ENCODE data around the gene EIF4B. TPM values are rescaled to one million over a fixed set of nuclear protein-coding genes. Genes with fewer than 3 reads are reported as not detected.

The EIF4B gene
- total RNA-seq, 1 donor from 2014 or later: 629 TPM

DNA sequence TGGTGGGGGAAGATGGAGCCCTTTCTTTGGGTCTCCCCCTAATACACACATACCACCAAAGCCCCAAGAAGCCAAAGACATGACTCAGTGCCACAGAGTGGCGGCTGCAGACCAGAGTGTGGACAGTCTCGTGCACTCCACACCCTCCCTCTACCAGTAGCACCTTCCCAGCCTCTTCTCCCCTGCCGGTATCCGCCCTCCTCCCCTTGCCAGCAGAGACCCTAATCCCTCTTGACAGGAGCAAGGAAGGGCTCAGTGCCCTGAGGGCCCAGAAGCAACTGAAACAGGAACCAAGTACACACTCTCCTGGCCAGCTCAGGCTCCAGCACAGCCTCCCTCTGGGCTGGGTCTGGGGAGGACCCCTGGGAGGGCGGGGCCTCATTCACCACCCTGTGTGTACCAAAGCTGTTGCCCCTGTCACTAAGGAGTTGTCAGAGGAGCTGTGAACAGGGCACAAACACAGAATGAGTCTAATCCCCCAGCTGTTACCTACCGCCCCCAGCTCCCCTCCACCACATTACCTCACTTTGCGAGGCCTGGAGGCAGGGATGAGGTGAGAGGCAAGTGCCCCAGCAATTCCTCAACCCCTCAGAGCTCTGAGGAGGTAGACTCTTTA, 64.7 kb downstream of the EIF4B start:
- no peak for TF ChIP-seq CTCF (IDR thresholded peaks at IDR 0.05; ENCODE audit: unreplicated experiment)
- peak overlapping the region; percentile 54 for H3K27ac Mint-ChIP-seq (ENCODE audit: unreplicated experiment)
- no peaks in the 10 kb centered on the region for H3K9me3 Mint-ChIP-seq (ENCODE audit: unreplicated experiment)
- no peak overlapping the region for H3K4me3 Mint-ChIP-seq (ENCODE audit: unreplicated experiment)
- peaks cover 36% of the 10 kb centered on the region for H3K4me1 Mint-ChIP-seq (ENCODE audit: unreplicated experiment)
- no peak for DNase-seq (ENCODE audit: low spot score)
- peaks cover 40% of the 10 kb centered on the region for H3K36me3 Mint-ChIP-seq (ENCODE audit: low read depth, unreplicated experiment)
- H3K27me3 Mint-ChIP-seq (ENCODE audit: unreplicated experiment): peaks cover 16% of the 10 kb centered on the region

GRCh38 chr12:53071591-53072551, 65.6 kb downstream of the EIF4B start:
- no peaks in the 10 kb centered on the region for H3K9me3 Mint-ChIP-seq (ENCODE audit: unreplicated experiment)
- no peak for TF ChIP-seq CTCF (IDR thresholded peaks at IDR 0.05; ENCODE audit: unreplicated experiment)
- H3K27ac Mint-ChIP-seq (ENCODE audit: unreplicated experiment): peak overlapping the region; percentile 42
- H3K27me3 Mint-ChIP-seq (ENCODE audit: unreplicated experiment): peaks cover 12% of the 10 kb centered on the region
- DNase-seq (ENCODE audit: low spot score): no peak
- peaks cover 43% of the 10 kb centered on the region for H3K36me3 Mint-ChIP-seq (ENCODE audit: low read depth, unreplicated experiment)
- H3K4me1 Mint-ChIP-seq (ENCODE audit: unreplicated experiment): peaks cover 28% of the 10 kb centered on the region
- H3K4me3 Mint-ChIP-seq (ENCODE audit: unreplicated experiment): no peak overlapping the region

DNA sequence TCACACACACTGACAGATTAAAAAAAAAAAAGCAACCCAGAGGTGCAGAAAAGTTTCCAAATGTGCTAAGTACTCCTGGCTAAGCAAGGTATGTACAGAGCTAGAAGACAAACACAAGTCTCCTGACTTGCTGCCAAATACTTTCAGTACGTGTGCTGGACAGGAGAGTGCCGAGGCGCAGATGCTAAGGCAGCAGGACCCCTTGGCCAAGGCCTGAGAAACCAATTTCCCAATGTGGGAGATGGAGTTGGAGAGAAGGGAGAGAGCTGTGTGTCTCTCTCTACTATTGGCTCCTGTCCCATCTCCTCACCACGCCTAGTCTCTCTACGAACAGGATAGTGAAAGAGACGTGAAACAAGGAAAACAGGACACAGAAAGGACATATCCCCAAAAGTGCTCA, 67.6 kb downstream of the EIF4B start:
- H3K36me3 Mint-ChIP-seq (ENCODE audit: low read depth, unreplicated experiment): peaks cover 43% of the 10 kb centered on the region
- H3K9me3 Mint-ChIP-seq (ENCODE audit: unreplicated experiment): no peaks in the 10 kb centered on the region
- peaks cover 9% of the 10 kb centered on the region for H3K27me3 Mint-ChIP-seq (ENCODE audit: unreplicated experiment)
- no peak for TF ChIP-seq CTCF (IDR thresholded peaks at IDR 0.05; ENCODE audit: unreplicated experiment)
- DNase-seq (ENCODE audit: low spot score): no peak
- H3K27ac Mint-ChIP-seq (ENCODE audit: unreplicated experiment): no peak overlapping the region
- no peak overlapping the region for H3K4me3 Mint-ChIP-seq (ENCODE audit: unreplicated experiment)
- peaks cover 26% of the 10 kb centered on the region for H3K4me1 Mint-ChIP-seq (ENCODE audit: unreplicated experiment)

DNA sequence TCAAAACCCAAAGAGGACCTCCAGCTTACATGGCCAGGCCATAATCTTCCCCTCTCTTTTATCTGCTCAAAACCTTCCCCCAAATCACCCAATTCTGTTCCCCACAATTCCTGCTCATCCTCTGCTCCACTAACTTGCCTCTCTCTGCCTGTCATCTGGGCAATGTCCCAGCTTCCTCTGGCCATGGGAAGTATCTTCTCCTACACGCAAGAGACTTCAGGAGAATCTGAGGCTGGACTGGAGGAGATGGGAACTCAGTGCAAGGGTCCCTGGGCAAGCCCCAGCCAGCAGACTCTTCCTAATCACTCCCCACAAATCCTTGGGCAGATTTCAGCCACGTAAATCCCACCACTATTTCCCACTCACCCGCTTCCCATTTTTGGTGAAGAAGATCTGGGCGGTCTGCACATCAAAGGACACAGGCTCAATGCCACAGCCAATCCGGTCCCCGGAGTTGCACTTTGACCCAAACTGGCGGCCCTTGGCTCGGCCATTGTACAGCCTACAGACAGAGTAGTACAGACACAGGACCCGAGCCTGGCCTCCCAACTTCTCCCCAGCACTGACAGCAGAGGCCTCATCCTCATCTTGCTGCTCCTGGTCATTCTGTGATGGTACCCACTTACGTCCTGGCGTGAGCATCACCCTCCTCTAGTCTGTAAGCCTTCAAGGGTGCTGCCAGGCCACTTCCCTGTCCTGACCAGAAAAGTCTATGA, 68.2 kb downstream of the EIF4B start:
- no peak for DNase-seq (ENCODE audit: low spot score)

More for the DNA sequence above, 68.2 kb downstream of the EIF4B start:
- Mint-ChIP-seq H3K4me1 (ENCODE audit: unreplicated experiment) (peaks cover 26% of the 10 kb centered on the region), H3K27me3 (ENCODE audit: unreplicated experiment) (peaks cover 9% of the 10 kb centered on the region), H3K9me3 (ENCODE audit: unreplicated experiment) (no peaks in the 10 kb centered on the region), H3K4me3 (ENCODE audit: unreplicated experiment) (no peak overlapping the region), H3K36me3 (ENCODE audit: low read depth, unreplicated experiment) (peaks cover 43% of the 10 kb centered on the region), H3K27ac (ENCODE audit: unreplicated experiment) (no peak overlapping the region)
- no peak for TF ChIP-seq CTCF (IDR thresholded peaks at IDR 0.05; ENCODE audit: unreplicated experiment)
